Heart left ventricle (tissue), 13 donors: ENCODE results near the gene SPAG9.

Experiments used
- POLR2A ChIP-seq, 2 donors: fragments of 450-650 bp; IDR thresholded peaks; one replicate each; pipeline ENCODE4 v1.6.1; 2017; ENCODE audit warnings: antibody characterized with exemption in 2 of 2, mild to moderate bottlenecking in 2 of 2, moderate library complexity in 2 of 2
- TF ChIP-seq, protein P1 (sequence below), 12 donors: fragments of 200-600 bp; sonication (generic) in 4 of 12; IDR thresholded peaks; one replicate each; pipeline versions ENCODE4 v1.5.0 to v1.8.0; 2018 to 2022; ENCODE audit warnings: antibody characterized with exemption in 12 of 12, mild to moderate bottlenecking in 5 of 12
- donor health status: ischemic (EF 13 %, LVEDD 7.1; RV severe dilation, severe dysfunction).
- donor health status: DM: no; HTN: yes; CAD: no.
- donor health status: DM: no; HTN: no; CAD: no.
- donor health status: ischemic (EF 25% LVEDD 6.9; RV normal size, moderate dysfunction).
- donor health status: ischemic (EF 25% LVEDD 5.7; RV mildly dilated, moderate dysfunction).
- donor health status: ischemic (EF 35%, LVEDD 5.7; RV mildly dilated, moderate dysfunction).
- donor health status: nonischemic (EF 11% LVEDD 7.7; RV severe dilation, severe dysfunction).
- donor health status: DM: yes; HTN: yes; CAD: no.
- donor health status: PGD.
- donor health status: ischemic (EF 29% LVEDD 5.4; RV normal size, mild dysfunction).
- donor health status: nonischemic (EF 23%, LVEDD 6.1; RV moderate dilation, normal function).

DNA sequence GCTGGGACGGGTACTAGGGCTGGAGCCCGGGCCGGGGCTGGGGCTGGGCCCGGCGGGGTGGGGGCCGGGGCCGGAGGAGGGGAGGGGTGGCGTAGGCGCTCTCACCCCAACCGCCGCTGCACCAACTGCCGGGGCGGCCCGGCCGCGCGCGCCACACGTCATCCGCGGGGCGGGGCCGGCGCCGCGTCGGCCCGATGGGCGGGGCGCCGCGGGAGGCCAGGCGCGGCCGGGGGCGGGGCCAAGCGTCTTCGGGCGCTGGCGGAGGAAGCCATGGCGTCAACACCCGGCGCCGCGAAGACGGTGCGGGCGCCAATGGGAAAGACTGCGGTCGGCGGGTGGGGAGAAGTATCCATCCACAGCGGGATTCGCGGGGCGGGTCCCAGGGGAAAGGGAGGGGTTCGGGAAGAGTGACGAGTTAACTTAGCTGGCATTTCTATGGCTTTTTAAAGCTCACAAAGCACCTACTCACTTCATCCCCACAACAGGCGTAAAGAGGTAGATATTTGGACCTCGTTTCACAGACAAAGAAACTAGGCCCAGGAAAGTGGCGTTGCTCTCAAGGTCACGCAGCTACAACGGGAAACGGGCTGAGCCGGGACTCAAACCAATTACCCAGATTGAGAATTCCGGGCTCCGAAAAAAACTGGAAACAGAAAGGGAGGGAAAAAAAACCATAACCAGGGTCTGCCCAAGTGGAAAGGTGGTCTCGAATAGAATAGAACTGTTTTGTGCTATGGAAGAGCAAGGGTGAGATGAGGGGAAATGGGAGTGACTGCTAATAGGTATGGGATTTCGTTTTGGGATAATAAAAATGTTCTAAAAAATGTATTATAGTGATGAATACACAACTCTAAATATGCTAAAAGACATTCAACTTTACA lies at the start of gene SPAG9:
- TF ChIP-seq, protein P1, sequence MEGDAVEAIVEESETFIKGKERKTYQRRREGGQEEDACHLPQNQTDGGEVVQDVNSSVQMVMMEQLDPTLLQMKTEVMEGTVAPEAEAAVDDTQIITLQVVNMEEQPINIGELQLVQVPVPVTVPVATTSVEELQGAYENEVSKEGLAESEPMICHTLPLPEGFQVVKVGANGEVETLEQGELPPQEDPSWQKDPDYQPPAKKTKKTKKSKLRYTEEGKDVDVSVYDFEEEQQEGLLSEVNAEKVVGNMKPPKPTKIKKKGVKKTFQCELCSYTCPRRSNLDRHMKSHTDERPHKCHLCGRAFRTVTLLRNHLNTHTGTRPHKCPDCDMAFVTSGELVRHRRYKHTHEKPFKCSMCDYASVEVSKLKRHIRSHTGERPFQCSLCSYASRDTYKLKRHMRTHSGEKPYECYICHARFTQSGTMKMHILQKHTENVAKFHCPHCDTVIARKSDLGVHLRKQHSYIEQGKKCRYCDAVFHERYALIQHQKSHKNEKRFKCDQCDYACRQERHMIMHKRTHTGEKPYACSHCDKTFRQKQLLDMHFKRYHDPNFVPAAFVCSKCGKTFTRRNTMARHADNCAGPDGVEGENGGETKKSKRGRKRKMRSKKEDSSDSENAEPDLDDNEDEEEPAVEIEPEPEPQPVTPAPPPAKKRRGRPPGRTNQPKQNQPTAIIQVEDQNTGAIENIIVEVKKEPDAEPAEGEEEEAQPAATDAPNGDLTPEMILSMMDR (IDR thresholded peaks at IDR 0.05), result no peak
- peak; percentile 57 to 82 for TF ChIP-seq POLR2A (IDR thresholded peaks at IDR 0.05)
